Neuronal stem cell (in vitro differentiated cells): Measurements from ENCODE around the gene DNMT3B.
A peak's percentile ranks its signal among the peaks of the same experiment; 100 is the strongest.

ENCODE experiments used
- DNase-seq: peaks from one replicate; pipeline ENCODE4 v3.0.0-alpha.2; 2013; ENCODE audit warnings: low spot score
- H2AFZ ChIP-seq: one replicate; pipeline ENCODE4 v1.6.1; 2013; ENCODE audit warnings: mild to moderate bottlenecking, low read length, inconsistent platforms
- H2AK5ac ChIP-seq: 2 replicates; pipeline ENCODE4 v1.6.1; 2013; ENCODE audit warnings: low read depth, mild to moderate bottlenecking, inconsistent platforms, low read length, moderate library complexity, mixed read lengths
- H2BK120ac ChIP-seq: 2 replicates; pipeline ENCODE4 v1.6.1; 2013; ENCODE audit warnings: low read depth, mild to moderate bottlenecking, inconsistent platforms, low read length, moderate library complexity, mixed read lengths
- H2BK12ac ChIP-seq: one replicate; pipeline ENCODE4 v1.6.1; 2013; ENCODE audit warnings: low read length, inconsistent platforms
- H2BK15ac ChIP-seq: 2 replicates; pipeline ENCODE4 v1.6.1; 2013; ENCODE audit warnings: mild to moderate bottlenecking, low read length, inconsistent platforms, mixed read lengths
- H2BK5ac ChIP-seq: one replicate; pipeline ENCODE4 v1.6.1; 2013; ENCODE audit warnings: inconsistent platforms, mild to moderate bottlenecking, low read length, moderate library complexity
- H3K14ac ChIP-seq: one replicate; pipeline ENCODE4 v1.6.1; 2013; ENCODE audit warnings: low read length, inconsistent platforms
- H3K18ac ChIP-seq: 2 replicates; pipeline ENCODE4 v1.6.1; 2013; ENCODE audit warnings: low read length, inconsistent platforms
- H3K23ac ChIP-seq: 2 replicates; pipeline ENCODE4 v1.6.1; 2013; ENCODE audit warnings: low read depth, mild to moderate bottlenecking, mixed read lengths, low read length, inconsistent platforms; ENCODE audit not compliant: poor library complexity
- H3K27ac ChIP-seq: replicated peaks from 3 replicates; pipeline ENCODE4 v1.5.1; 2013; ENCODE audit warnings: low read length, inconsistent platforms
- H3K27me3 ChIP-seq, 3 experiments: 2 replicates each; pipeline ENCODE4 v1.6.1; 2013; ENCODE audit warnings: low read length in 3 of 3, mild to moderate bottlenecking in 2 of 3, inconsistent platforms in 1 of 3, low read depth in 1 of 3, mixed read lengths in 1 of 3, moderate library complexity in 1 of 3; ENCODE audit not compliant: control insufficient read depth in 3 of 3, insufficient read depth in 3 of 3
- H3K36me3 ChIP-seq, 2 donors: replicated peaks in 1 of 2; 2 replicates each; pipeline ENCODE4 v1.6.1; 2013; ENCODE audit warnings: low read length in 2 of 2; ENCODE audit not compliant: control insufficient read depth in 2 of 2, insufficient read depth in 2 of 2
- H3K4ac ChIP-seq: 2 replicates; pipeline ENCODE4 v1.6.1; 2013; ENCODE audit warnings: inconsistent platforms, mild to moderate bottlenecking, low read length, moderate library complexity
- H3K4me1 ChIP-seq, 2 donors: 1 replicate in 1 of 2; 2 replicates in 1 of 2; pipeline ENCODE4 v1.6.1; 2013; ENCODE audit warnings: low read length in 2 of 2, low read depth in 1 of 2; ENCODE audit not compliant: control insufficient read depth in 2 of 2, insufficient read depth in 1 of 2
- H3K4me2 ChIP-seq: one replicate; pipeline ENCODE4 v1.6.1; 2013; ENCODE audit warnings: mild to moderate bottlenecking, low read length, inconsistent platforms; ENCODE audit not compliant: insufficient read depth, poor library complexity, severe bottlenecking
- H3K4me3 ChIP-seq, 2 donors: 2 replicates each; pipeline ENCODE4 v1.5.1; 2013; ENCODE audit warnings: low read length in 2 of 2, mild to moderate bottlenecking in 2 of 2, inconsistent platforms in 1 of 2, moderate library complexity in 1 of 2
- H3K79me1 ChIP-seq: one replicate; pipeline ENCODE4 v1.6.1; 2013; ENCODE audit warnings: low read depth, mild to moderate bottlenecking, inconsistent platforms, low read length, moderate library complexity
- H3K9ac ChIP-seq: one replicate; pipeline ENCODE4 v1.6.1; 2013; ENCODE audit warnings: mild to moderate bottlenecking, low read depth, low read length, inconsistent platforms; ENCODE audit not compliant: poor library complexity
- H3K9me3 ChIP-seq, 2 donors: replicated peaks in 1 of 2; 2 replicates each; pipeline versions ENCODE3 to v1.6.1; 2013; ENCODE audit warnings: low read length in 2 of 2, mild to moderate bottlenecking in 2 of 2, inconsistent platforms in 1 of 2, low read depth in 1 of 2, mixed read lengths in 1 of 2, moderate library complexity in 1 of 2; ENCODE audit not compliant: control insufficient read depth in 2 of 2, insufficient read depth in 1 of 2
- H4K8ac ChIP-seq: one replicate; pipeline ENCODE4 v1.6.1; 2013; ENCODE audit warnings: low read depth, mild to moderate bottlenecking, inconsistent platforms, low read length, moderate library complexity
- H4K91ac ChIP-seq: one replicate; pipeline ENCODE4 v1.6.1; 2013; ENCODE audit warnings: low read length, low read depth, mild to moderate bottlenecking, inconsistent platforms; ENCODE audit not compliant: poor library complexity
- WGBS, 2 donors: extraction: QIAGEN DNeasy Blood & Tissue Kit; methylation state at CpG; one replicate each; pipeline ENCODE4 v1.1.7; 2013; ENCODE audit warnings: missing lambda C conversion rate in 2 of 2, mixed read lengths in 1 of 2; ENCODE audit not compliant: insufficient read length in 2 of 2, insufficient replicate concordance in 1 of 2; ENCODE audit errors: extremely low coverage in 2 of 2; 5-methylcytosine and 5-hydroxymethylcytosine counted together

Gene DNMT3B

GRCh38 chr20:32756156-32756555 lies 6.0 kb upstream of the DNMT3B start:
- Histone ChIP-seq H2AFZ (no peak overlapping the region), H3K4ac (no peak overlapping the region), H2AK5ac (no peak overlapping the region), H3K27me3 (peaks cover 0 to 3% (median 0%) of the 10 kb centered on the region in 3 experiments), H2BK120ac (no peak overlapping the region), H2BK12ac (no peak overlapping the region), H2BK5ac (no peak overlapping the region), H3K9ac (no peak overlapping the region), H2BK15ac (no peak overlapping the region), H3K4me1 (peaks cover 0 to 3% of the 10 kb centered on the region in 2 donors), H3K4me2 (no peak overlapping the region), H3K79me1 (no peaks in the 10 kb centered on the region), H3K14ac (no peak overlapping the region), H3K36me3 (no peaks in the 10 kb centered on the region), H3K23ac (no peak overlapping the region), H4K8ac (no peak overlapping the region), H3K4me3 (no peak overlapping the region), H4K91ac (no peak overlapping the region), H3K27ac (no peak overlapping the region), H3K9me3 (no peaks in the 10 kb centered on the region), H3K18ac (no peak overlapping the region)
- DNase-seq = no peak
- no CpG with 5 or more reads among the region's 5 CpGs for WGBS, 2 donors

GRCh38 chr20:32761417-32761830 lies 761 bp upstream of the DNMT3B start:
- Histone ChIP-seq H2BK15ac (peak overlapping the region; percentile 83), H3K9me3 (no peaks in the 10 kb centered on the region)
- no CpG with 5 or more reads among the region's 6 CpGs for WGBS, 2 donors

GRCh38 chr20:32762754-32763201 lies 593 bp downstream of the DNMT3B start:
- no peak for DNase-seq
- Histone ChIP-seq H3K18ac (peak overlapping the region; percentile 90), H4K8ac (no peak overlapping the region), H2AFZ (peak overlapping the region; percentile 97), H2BK120ac (no peak overlapping the region), H3K9ac (peak overlapping the region; percentile 94), H3K36me3 (no peaks in the 10 kb centered on the region), H3K14ac (peak overlapping the region; percentile 39), H3K27me3 (no peaks in the 10 kb centered on the region), H2BK15ac (peak overlapping the region; percentile 2), H4K91ac (no peak overlapping the region), H2BK12ac (no peak overlapping the region), H3K4me3 (peak overlapping the region; percentile 93 to 98), H3K23ac (peak overlapping the region; percentile 69), H3K4me1 (peaks cover 16 to 24% of the 10 kb centered on the region in 2 donors), H2AK5ac (peak overlapping the region; percentile 62), H3K4me2 (peak overlapping the region; percentile 95), H3K79me1 (peaks cover 8% of the 10 kb centered on the region), H2BK5ac (peak overlapping the region; percentile 44), H3K9me3 (no peaks in the 10 kb centered on the region), H3K27ac (peak overlapping the region; percentile 65), H3K4ac (no peak overlapping the region)
- no CpG with 5 or more reads among the region's 30 CpGs for WGBS, 2 donors

More at GRCh38 chr20:32761417-32761830, 761 bp upstream of the DNMT3B start:
- peaks cover 0 to under 1% (median 0%) of the 10 kb centered on the region in 3 experiments for H3K27me3 ChIP-seq
- no peaks in the 10 kb centered on the region for H3K36me3 ChIP-seq
- H3K79me1 ChIP-seq = peaks cover 5% of the 10 kb centered on the region
- H2BK120ac ChIP-seq = peak overlapping the region; percentile 64
- H3K4me1 ChIP-seq = peaks cover 16 to 24% of the 10 kb centered on the region in 2 donors
- H2AK5ac ChIP-seq = peak overlapping the region; percentile 50
- peak overlapping the region; percentile 93 for H3K18ac ChIP-seq
- H3K14ac ChIP-seq = no peak overlapping the region
- H2AFZ ChIP-seq = peak overlapping the region; percentile 97
- H3K4ac ChIP-seq = peak overlapping the region; percentile 78
- peak overlapping the region; percentile 79 for H3K9ac ChIP-seq
- H2BK12ac ChIP-seq = peak overlapping the region; percentile 82
- H2BK5ac ChIP-seq = no peak overlapping the region
- H3K27ac ChIP-seq = peak overlapping the region; percentile 71
- H3K4me2 ChIP-seq = peak overlapping the region; percentile 56
- H4K8ac ChIP-seq = no peak overlapping the region
- peak overlapping the region; percentile 75 to 93 for H3K4me3 ChIP-seq
- H3K23ac ChIP-seq = peak overlapping the region; percentile 76
- DNase-seq = no peak
- peak overlapping the region; percentile 17 for H4K91ac ChIP-seq

- peak overlapping the region; percentile 93 to 98 for H3K4me3 ChIP-seq
- H3K9ac ChIP-seq = peak overlapping the region; percentile 94
- no peaks in the 10 kb centered on the region for H3K9me3 ChIP-seq
- H3K18ac ChIP-seq = peak overlapping the region; percentile 90
- WGBS, 2 donors = no CpG with 5 or more reads among the region's 40 CpGs
- H2BK12ac ChIP-seq = no peak overlapping the region
- H2BK15ac ChIP-seq = peak overlapping the region; percentile 12
- DNase-seq = no peak
- H2BK5ac ChIP-seq = peak overlapping the region; percentile 44
- no peak overlapping the region for H4K91ac ChIP-seq
- H2BK120ac ChIP-seq = no peak overlapping the region
- peaks cover 10% of the 10 kb centered on the region for H3K79me1 ChIP-seq
- peak overlapping the region; percentile 65 for H3K27ac ChIP-seq
- H4K8ac ChIP-seq = no peak overlapping the region
- peak overlapping the region; percentile 95 for H3K4me2 ChIP-seq
- peaks cover 17 to 24% of the 10 kb centered on the region in 2 donors for H3K4me1 ChIP-seq
- peak overlapping the region; percentile 97 for H2AFZ ChIP-seq
- no peak overlapping the region for H3K23ac ChIP-seq
- H3K14ac ChIP-seq = no peak overlapping the region
- H2AK5ac ChIP-seq = no peak overlapping the region
- H3K4ac ChIP-seq = no peak overlapping the region
- H3K27me3 ChIP-seq = no peaks in the 10 kb centered on the region
- H3K36me3 ChIP-seq = no peaks in the 10 kb centered on the region
Measured at GRCh38 chr20:32763202-32764004, 1.2 kb downstream of the DNMT3B start.
